Measurements from ENCODE around the gene EVL.

DNA sequence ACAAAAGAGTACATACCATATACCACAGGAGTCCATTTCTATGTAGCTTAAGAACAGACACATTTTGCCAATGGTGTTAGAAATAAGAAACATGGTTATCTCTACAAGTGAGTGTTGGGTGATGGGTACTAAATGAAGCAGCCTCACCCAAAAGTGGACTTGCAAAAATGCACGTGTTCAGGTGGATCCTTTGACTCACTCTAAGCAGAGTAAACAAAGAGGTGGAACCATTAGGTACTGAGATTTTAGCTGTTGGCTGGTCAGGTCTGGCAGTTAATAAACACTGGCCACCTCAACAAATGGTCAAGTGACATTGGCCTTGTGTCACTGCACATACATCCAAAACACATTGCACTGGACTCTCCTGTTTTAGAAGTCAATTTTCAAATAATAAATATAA, 27.6 kb downstream of the EVL start:
- TF ChIP-seq, protein P1, sequence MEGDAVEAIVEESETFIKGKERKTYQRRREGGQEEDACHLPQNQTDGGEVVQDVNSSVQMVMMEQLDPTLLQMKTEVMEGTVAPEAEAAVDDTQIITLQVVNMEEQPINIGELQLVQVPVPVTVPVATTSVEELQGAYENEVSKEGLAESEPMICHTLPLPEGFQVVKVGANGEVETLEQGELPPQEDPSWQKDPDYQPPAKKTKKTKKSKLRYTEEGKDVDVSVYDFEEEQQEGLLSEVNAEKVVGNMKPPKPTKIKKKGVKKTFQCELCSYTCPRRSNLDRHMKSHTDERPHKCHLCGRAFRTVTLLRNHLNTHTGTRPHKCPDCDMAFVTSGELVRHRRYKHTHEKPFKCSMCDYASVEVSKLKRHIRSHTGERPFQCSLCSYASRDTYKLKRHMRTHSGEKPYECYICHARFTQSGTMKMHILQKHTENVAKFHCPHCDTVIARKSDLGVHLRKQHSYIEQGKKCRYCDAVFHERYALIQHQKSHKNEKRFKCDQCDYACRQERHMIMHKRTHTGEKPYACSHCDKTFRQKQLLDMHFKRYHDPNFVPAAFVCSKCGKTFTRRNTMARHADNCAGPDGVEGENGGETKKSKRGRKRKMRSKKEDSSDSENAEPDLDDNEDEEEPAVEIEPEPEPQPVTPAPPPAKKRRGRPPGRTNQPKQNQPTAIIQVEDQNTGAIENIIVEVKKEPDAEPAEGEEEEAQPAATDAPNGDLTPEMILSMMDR (IDR thresholded peaks at IDR 0.05) = no peak
- TF ChIP-seq POLR2AphosphoS5 (IDR thresholded peaks at IDR 0.05) (no peak), POLR2A (IDR thresholded peaks at IDR 0.05) (no peak)

All from prostate gland (tissue), 2 donors.